Hepatocyte (in vitro differentiated cells): Measurements from ENCODE around the gene KLF9. TPM values are rescaled to one million over a fixed set of nuclear protein-coding genes. Genes with fewer than 3 reads are reported as not detected.

Experiments
- DNase-seq: peaks from one replicate; pipeline ENCODE4 v3.0.0-alpha.2; 2016; ENCODE audit warnings: low spot score
- H2AFZ ChIP-seq: fragments of 200-600 bp; sonication (generic); 2 replicates; pipeline ENCODE4 v1.6.0; 2016; ENCODE audit warnings: antibody characterized with exemption, mild to moderate bottlenecking
- H3K27ac ChIP-seq: fragments of 200-600 bp; sonication (generic); 2 replicates; pipeline ENCODE4 v1.5.1; 2016; ENCODE audit warnings: mild to moderate bottlenecking
- H3K27me3 ChIP-seq: fragments of 200-600 bp; sonication (generic); 2 replicates; pipeline ENCODE4 v1.6.1; 2016
- H3K36me3 ChIP-seq: fragments of 200-600 bp; sonication (generic); replicated peaks from 2 replicates; pipeline ENCODE4 v1.5.1; 2016; ENCODE audit warnings: low read depth; ENCODE audit not compliant: insufficient read depth
- H3K4me1 ChIP-seq: fragments of 200-600 bp; sonication (generic); 2 replicates; pipeline ENCODE4 v1.5.1; 2016; ENCODE audit warnings: mild to moderate bottlenecking, moderate library complexity; ENCODE audit not compliant: insufficient read depth
- H3K4me2 ChIP-seq: fragments of 200-600 bp; sonication (generic); 2 replicates; pipeline ENCODE4 v1.6.0; 2016
- H3K4me3 ChIP-seq: fragments of 200-600 bp; sonication (generic); 2 replicates; pipeline ENCODE4 v1.5.1; 2016; ENCODE audit warnings: mild to moderate bottlenecking
- H3K79me2 ChIP-seq: fragments of 200-600 bp; sonication (generic); 2 replicates; pipeline ENCODE4 v1.6.0; 2017; ENCODE audit warnings: mild to moderate bottlenecking
- H3K9me2 ChIP-seq: fragments of 200-600 bp; sonication (generic); replicated peaks from 2 replicates; pipeline ENCODE4 v1.6.0; 2017; ENCODE audit warnings: mild to moderate bottlenecking; ENCODE audit not compliant: insufficient read depth
- H3K9me3 ChIP-seq: fragments of 200-600 bp; sonication (generic); 2 replicates; pipeline ENCODE4 v1.5.1; 2016; ENCODE audit warnings: low read depth, mild to moderate bottlenecking
- H4K20me1 ChIP-seq: fragments of 200-600 bp; sonication (generic); 2 replicates; pipeline ENCODE4 v1.6.0; 2016; ENCODE audit warnings: mild to moderate bottlenecking; ENCODE audit not compliant: insufficient read depth, poor library complexity, severe bottlenecking
- EZH2 ChIP-seq: fragments of 200-600 bp; sonication (generic); IDR thresholded peaks from 2 replicates; pipeline ENCODE4 v1.6.1; 2016; ENCODE audit warnings: antibody characterized with exemption, mild to moderate bottlenecking, borderline replicate concordance
- EZH2phosphoT487 ChIP-seq: fragments of 200-600 bp; sonication (generic); IDR thresholded peaks from one replicate; pipeline ENCODE4 v1.6.1; 2018; ENCODE audit warnings: antibody characterized with exemption, mild to moderate bottlenecking, low read depth, moderate library complexity; ENCODE audit not compliant: unreplicated experiment, severe bottlenecking
- WGBS: methylation state at CpG from one replicate; pipeline ENCODE4 v1.1.6; 2016; ENCODE audit warnings: low lambda C conversion rate; ENCODE audit errors: missing lambda C conversion rate; 5-methylcytosine and 5-hydroxymethylcytosine counted together
- polyA plus RNA-seq: library from polyadenylated mRNA; unstranded; fragments of >200 nt; fragmentation: Nextera tagmentation; extraction: Ambion mirVana; gene quantifications from 2 replicates; pipeline ENCODE4 v1.2.1, GENCODE V29; 2016
- total RNA-seq: library from RNA; depleted of rRNA; stranded (reverse); fragments of >200 nt; gene quantifications from 2 replicates; pipeline ENCODE4 v1.2.3, GENCODE V29; 2014
- TF ChIP-seq, protein P1 (sequence below): fragments of 200-600 bp; sonication (generic); IDR thresholded peaks from 2 replicates; pipeline ENCODE4 v1.5.1; 2016; ENCODE audit warnings: antibody characterized with exemption, mild to moderate bottlenecking; ENCODE audit not compliant: poor library complexity

KLF9 gene
- total and polyA plus RNA-seq, 2 experiments from 2014 or later: 5.3 to 29.4 TPM

DNA sequence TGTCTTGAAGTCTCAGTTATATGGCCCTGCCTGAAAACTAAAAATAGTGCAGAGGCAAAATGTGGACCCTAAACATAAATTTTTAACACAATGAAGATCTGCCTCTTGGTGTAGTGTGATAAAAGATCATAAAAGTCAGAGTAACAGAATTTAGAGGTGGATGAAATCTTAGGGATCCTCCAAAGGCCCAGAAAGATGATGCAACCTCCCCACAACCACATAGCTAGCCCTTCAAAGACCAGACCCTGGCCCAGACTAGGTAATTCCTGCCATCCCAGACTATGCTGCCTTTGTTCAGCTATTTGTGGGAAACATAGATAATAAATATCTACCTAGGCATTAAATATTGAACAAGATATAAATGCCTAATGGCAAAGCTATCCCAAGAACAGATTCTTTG lies 15.3 kb downstream of the KLF9 start:
- no peak overlapping the region for H3K4me2 ChIP-seq
- H3K27ac ChIP-seq: no peak overlapping the region
- peaks cover 77% of the 10 kb centered on the region for H4K20me1 ChIP-seq
- H3K79me2 ChIP-seq: peaks cover 93% of the 10 kb centered on the region
- no peak for DNase-seq
- H2AFZ ChIP-seq: no peak overlapping the region
- no peak overlapping the region for H3K4me3 ChIP-seq
- H3K4me1 ChIP-seq: peaks cover 8% of the 10 kb centered on the region
- H3K27me3 ChIP-seq: no peaks in the 10 kb centered on the region
- no peaks in the 10 kb centered on the region for H3K9me2 ChIP-seq
- no peaks in the 10 kb centered on the region for H3K9me3 ChIP-seq
- TF ChIP-seq EZH2phosphoT487 (no peak), EZH2 (no peak)
- TF ChIP-seq, protein P1, sequence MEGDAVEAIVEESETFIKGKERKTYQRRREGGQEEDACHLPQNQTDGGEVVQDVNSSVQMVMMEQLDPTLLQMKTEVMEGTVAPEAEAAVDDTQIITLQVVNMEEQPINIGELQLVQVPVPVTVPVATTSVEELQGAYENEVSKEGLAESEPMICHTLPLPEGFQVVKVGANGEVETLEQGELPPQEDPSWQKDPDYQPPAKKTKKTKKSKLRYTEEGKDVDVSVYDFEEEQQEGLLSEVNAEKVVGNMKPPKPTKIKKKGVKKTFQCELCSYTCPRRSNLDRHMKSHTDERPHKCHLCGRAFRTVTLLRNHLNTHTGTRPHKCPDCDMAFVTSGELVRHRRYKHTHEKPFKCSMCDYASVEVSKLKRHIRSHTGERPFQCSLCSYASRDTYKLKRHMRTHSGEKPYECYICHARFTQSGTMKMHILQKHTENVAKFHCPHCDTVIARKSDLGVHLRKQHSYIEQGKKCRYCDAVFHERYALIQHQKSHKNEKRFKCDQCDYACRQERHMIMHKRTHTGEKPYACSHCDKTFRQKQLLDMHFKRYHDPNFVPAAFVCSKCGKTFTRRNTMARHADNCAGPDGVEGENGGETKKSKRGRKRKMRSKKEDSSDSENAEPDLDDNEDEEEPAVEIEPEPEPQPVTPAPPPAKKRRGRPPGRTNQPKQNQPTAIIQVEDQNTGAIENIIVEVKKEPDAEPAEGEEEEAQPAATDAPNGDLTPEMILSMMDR: no peak
- no peaks in the 10 kb centered on the region for H3K36me3 ChIP-seq

DNA sequence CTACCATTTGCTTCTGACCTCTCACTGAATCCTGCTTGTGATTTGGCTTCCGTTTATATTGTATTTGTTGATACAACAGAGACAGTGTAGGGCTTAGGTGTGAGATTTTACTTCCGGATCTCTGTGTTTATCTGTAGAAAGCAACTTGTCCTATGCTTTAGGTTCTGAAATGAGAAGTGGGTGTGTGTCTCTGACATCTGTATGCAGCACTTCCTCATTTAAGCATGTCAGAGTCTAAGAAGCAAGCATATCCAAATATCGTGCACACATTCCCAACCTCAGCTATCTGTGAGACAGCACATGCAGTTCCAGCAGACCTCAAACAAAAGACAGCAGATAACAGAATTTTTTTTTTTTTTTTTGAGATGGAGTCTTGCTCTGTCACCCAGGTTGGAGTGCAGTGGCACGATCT lies 16.3 kb downstream of the KLF9 start:
- no peak for DNase-seq
- TF ChIP-seq EZH2 (no peak), EZH2phosphoT487 (no peak)
- TF ChIP-seq, protein P1: no peak
- Histone ChIP-seq H3K79me2 (peaks cover 93% of the 10 kb centered on the region), H2AFZ (no peak overlapping the region), H3K9me2 (no peaks in the 10 kb centered on the region), H3K36me3 (no peaks in the 10 kb centered on the region), H3K4me3 (no peak overlapping the region), H3K4me1 (peaks cover 4% of the 10 kb centered on the region), H3K4me2 (no peak overlapping the region), H3K27ac (no peak overlapping the region), H3K27me3 (no peaks in the 10 kb centered on the region), H4K20me1 (peaks cover 79% of the 10 kb centered on the region), H3K9me3 (no peaks in the 10 kb centered on the region)
- WGBS: 77% methylated on average over 4 of the region's 4 CpGs

DNA sequence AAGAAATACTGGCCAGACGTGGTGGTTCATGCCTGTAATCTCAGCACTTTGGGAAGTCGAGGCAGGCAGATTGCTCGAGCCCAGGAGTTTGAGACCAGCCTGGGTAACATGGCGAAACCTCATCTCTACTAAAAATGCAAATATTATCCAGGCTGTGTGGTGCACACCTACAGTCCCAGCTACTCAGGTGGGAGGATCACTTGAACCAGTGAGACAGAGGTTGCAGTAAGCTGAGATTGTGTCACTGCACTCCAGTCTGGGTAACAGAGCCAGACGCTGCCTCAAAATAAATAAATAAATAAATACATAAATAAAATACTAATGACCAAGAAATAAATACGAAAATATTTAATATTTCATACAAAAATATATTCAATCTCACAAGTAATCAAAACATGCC lies 18.8 kb downstream of the KLF9 start:
- no peaks in the 10 kb centered on the region for H3K27me3 ChIP-seq
- H4K20me1 ChIP-seq: peaks cover 80% of the 10 kb centered on the region
- H3K4me2 ChIP-seq: no peak overlapping the region
- no peak for DNase-seq
- H3K27ac ChIP-seq: no peak overlapping the region
- no peaks in the 10 kb centered on the region for H3K9me3 ChIP-seq
- no peak overlapping the region for H3K4me3 ChIP-seq
- H3K36me3 ChIP-seq: no peaks in the 10 kb centered on the region
- 90% methylated on average over 6 of the region's 6 CpGs for WGBS
- H3K4me1 ChIP-seq: peaks cover 4% of the 10 kb centered on the region
- H3K79me2 ChIP-seq: peaks cover 92% of the 10 kb centered on the region
- H2AFZ ChIP-seq: no peak overlapping the region
- TF ChIP-seq EZH2phosphoT487 (no peak), EZH2 (no peak)
- TF ChIP-seq, protein P1: no peak
- H3K9me2 ChIP-seq: no peaks in the 10 kb centered on the region

DNA sequence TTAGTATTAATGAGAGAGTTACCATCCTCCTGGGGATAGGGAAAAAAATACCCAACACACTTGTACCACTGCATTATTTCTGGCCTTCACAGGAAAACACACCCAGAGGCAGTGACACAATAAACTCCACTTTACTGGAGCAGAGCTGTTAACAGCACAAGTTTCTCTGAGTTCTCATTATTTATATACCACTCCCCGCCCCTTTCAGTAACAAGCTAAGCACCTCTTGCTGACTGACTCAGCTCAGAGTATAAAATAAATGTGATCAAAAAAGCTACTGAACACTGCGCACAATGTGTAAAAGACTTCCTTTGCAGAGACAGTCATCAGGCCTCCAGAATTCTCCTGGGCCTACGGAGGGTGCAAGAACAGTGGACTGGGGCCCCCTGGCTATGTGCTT lies 21.6 kb downstream of the KLF9 start:
- Histone ChIP-seq H3K27ac (no peak overlapping the region), H2AFZ (no peak overlapping the region), H3K9me2 (no peaks in the 10 kb centered on the region), H3K4me1 (no peaks in the 10 kb centered on the region), H3K79me2 (peaks cover 88% of the 10 kb centered on the region), H3K36me3 (no peaks in the 10 kb centered on the region), H4K20me1 (peaks cover 80% of the 10 kb centered on the region), H3K27me3 (no peaks in the 10 kb centered on the region), H3K4me3 (no peak overlapping the region), H3K4me2 (no peak overlapping the region), H3K9me3 (no peaks in the 10 kb centered on the region)
- 95% methylated on average over 3 of the region's 3 CpGs for WGBS
- DNase-seq: no peak
- TF ChIP-seq, protein P1: no peak
- TF ChIP-seq EZH2phosphoT487: no peak
- TF ChIP-seq EZH2: no peak
